H9 (cell line): ENCODE results near the gene TCEA3. TPM values are rescaled to one million over a fixed set of nuclear protein-coding genes. Genes with fewer than 3 reads are reported as not detected.

Experiments
- DNase-seq: peaks from one replicate; pipeline ENCODE4 v3.0.0-alpha.2; 2017
- H2AFZ ChIP-seq: one replicate; pipeline ENCODE4 v1.6.1; 2013; ENCODE audit warnings: mild to moderate bottlenecking, low read length, control low read depth, moderate library complexity
- H2AK5ac ChIP-seq: 2 replicates; pipeline ENCODE4 v1.6.1; 2013; ENCODE audit warnings: low read length, control low read depth, mixed read lengths; ENCODE audit not compliant: insufficient read length
- H2BK120ac ChIP-seq: one replicate; pipeline ENCODE4 v1.6.1; 2013; ENCODE audit warnings: low read depth, mild to moderate bottlenecking, low read length, control low read depth, inconsistent platforms; ENCODE audit not compliant: poor library complexity, severe bottlenecking
- H2BK12ac ChIP-seq: 2 replicates; pipeline ENCODE4 v1.6.1; 2013; ENCODE audit warnings: low read length, control low read depth, mixed read lengths, low read depth; ENCODE audit not compliant: insufficient read length
- H2BK15ac ChIP-seq: 2 replicates; pipeline ENCODE4 v1.6.1; 2013; ENCODE audit warnings: low read depth, low read length, control low read depth
- H2BK20ac ChIP-seq: one replicate; pipeline ENCODE4 v1.6.1; 2013; ENCODE audit warnings: low read depth, mild to moderate bottlenecking, low read length, control low read depth, inconsistent platforms; ENCODE audit not compliant: poor library complexity, severe bottlenecking
- H2BK5ac ChIP-seq: 2 replicates; pipeline ENCODE4 v1.6.1; 2013; ENCODE audit warnings: low read length, control low read depth, mixed read lengths; ENCODE audit not compliant: insufficient read length
- H3K14ac ChIP-seq: 2 replicates; pipeline ENCODE4 v1.6.1; 2013; ENCODE audit warnings: low read length, control low read depth; ENCODE audit not compliant: insufficient read depth
- H3K18ac ChIP-seq: 2 replicates; pipeline ENCODE4 v1.6.1; 2013; ENCODE audit warnings: low read depth, mild to moderate bottlenecking, mixed read lengths, low read length, control low read depth; ENCODE audit not compliant: insufficient read length
- H3K23ac ChIP-seq: 2 replicates; pipeline ENCODE4 v1.6.1; 2013; ENCODE audit warnings: low read length, control low read depth, mixed read lengths, low read depth; ENCODE audit not compliant: insufficient read length
- H3K23me2 ChIP-seq: 2 replicates; pipeline ENCODE4 v1.6.1; 2013; ENCODE audit warnings: low read depth, mild to moderate bottlenecking, mixed read lengths, low read length, control low read depth; ENCODE audit not compliant: insufficient read length, poor library complexity, severe bottlenecking
- H3K27ac ChIP-seq: 2 replicates; pipeline ENCODE4 v1.5.1; 2013; ENCODE audit warnings: low read length, control low read depth, mixed read lengths, low read depth; ENCODE audit not compliant: insufficient read length
- H3K27me3 ChIP-seq: 2 replicates; pipeline ENCODE4 v1.6.1; 2013; ENCODE audit warnings: low read length, control low read depth, inconsistent platforms; ENCODE audit not compliant: insufficient read depth
- H3K4ac ChIP-seq: 2 replicates; pipeline ENCODE4 v1.6.1; 2013; ENCODE audit warnings: low read depth, mild to moderate bottlenecking, control low read depth, inconsistent platforms, low read length, moderate library complexity
- H3K4me1 ChIP-seq: 2 replicates; pipeline ENCODE4 v1.6.1; 2013; ENCODE audit warnings: low read length, control low read depth, inconsistent platforms; ENCODE audit not compliant: insufficient read depth
- H3K4me2 ChIP-seq: 2 replicates; pipeline ENCODE4 v1.6.1; 2013; ENCODE audit warnings: low read length, control low read depth, mixed read lengths; ENCODE audit not compliant: insufficient read length, insufficient read depth
- H3K56ac ChIP-seq: 2 replicates; pipeline ENCODE4 v1.6.1; 2013; ENCODE audit warnings: low read depth, mild to moderate bottlenecking, mixed read lengths, low read length, control low read depth; ENCODE audit not compliant: insufficient read length
- H3K79me1 ChIP-seq: 2 replicates; pipeline ENCODE4 v1.6.1; 2013; ENCODE audit warnings: low read depth, mild to moderate bottlenecking, moderate library complexity, low read length, control low read depth, inconsistent platforms; ENCODE audit not compliant: insufficient read depth, poor library complexity, severe bottlenecking
- H3K79me2 ChIP-seq: 2 replicates; pipeline ENCODE4 v1.6.1; 2013; ENCODE audit warnings: low read length, control low read depth, inconsistent platforms; ENCODE audit not compliant: insufficient read depth
- H3K9ac ChIP-seq: 2 replicates; pipeline ENCODE4 v1.6.1; 2013; ENCODE audit warnings: low read length, control low read depth, mixed read lengths; ENCODE audit not compliant: insufficient read length; ENCODE audit errors: extremely low read depth
- H3K9me3 ChIP-seq: one replicate; pipeline ENCODE4 v1.6.1; 2013; ENCODE audit warnings: low read depth, low read length, inconsistent platforms; ENCODE audit not compliant: control insufficient read depth
- H3T11ph ChIP-seq: one replicate; pipeline ENCODE4 v1.6.1; 2013; ENCODE audit warnings: mild to moderate bottlenecking, low read length, control low read depth, inconsistent platforms
- H4K20me1 ChIP-seq: one replicate; pipeline ENCODE4 v1.6.1; 2013; ENCODE audit not compliant: control insufficient read depth, insufficient read length, insufficient read depth
- H4K5ac ChIP-seq: 2 replicates; pipeline ENCODE4 v1.6.1; 2013; ENCODE audit warnings: low read depth, mild to moderate bottlenecking, mixed read lengths, low read length, control low read depth; ENCODE audit not compliant: insufficient read length
- H4K8ac ChIP-seq: replicated peaks from 2 replicates; pipeline ENCODE4 v1.6.1; 2013; ENCODE audit warnings: low read length, control low read depth, mixed read lengths, low read depth; ENCODE audit not compliant: insufficient read length
- H4K91ac ChIP-seq: 2 replicates; pipeline ENCODE4 v1.6.1; 2013; ENCODE audit warnings: low read depth, mild to moderate bottlenecking, moderate library complexity, mixed read lengths, low read length, control low read depth; ENCODE audit not compliant: insufficient read length
- H3K27ac Mint-ChIP-seq, 3 experiments: 2 replicates in 2 of 3; 3 replicates in 1 of 3; pipeline ENCODE4 v1.8.0; 2020 to 2021; ENCODE audit warnings: mixed read lengths in 3 of 3, mild to moderate bottlenecking in 1 of 3, moderate library complexity in 1 of 3
- H3K27me3 Mint-ChIP-seq: 2 replicates; pipeline ENCODE4 v1.8.0; 2021; ENCODE audit warnings: low read depth, mild to moderate bottlenecking, moderate library complexity, mixed read lengths
- H3K36me3 Mint-ChIP-seq, 3 experiments: 2 replicates in 2 of 3; 3 replicates in 1 of 3; pipeline ENCODE4 v1.8.0; 2020 to 2021; ENCODE audit warnings: low read depth in 3 of 3, mixed read lengths in 3 of 3; ENCODE audit not compliant: insufficient read depth in 1 of 3
- H3K4me1 Mint-ChIP-seq, 2 experiments: 2 replicates each; pipeline ENCODE4 v1.8.0; 2020; ENCODE audit warnings: mixed read lengths in 2 of 2
- H3K4me3 Mint-ChIP-seq, 2 experiments: 2 replicates in 1 of 2; 3 replicates in 1 of 2; pipeline ENCODE4 v1.8.0; 2020 to 2021; ENCODE audit warnings: mild to moderate bottlenecking in 2 of 2, mixed read lengths in 2 of 2, moderate library complexity in 1 of 2
- H3K9me3 Mint-ChIP-seq, 2 experiments: 2 replicates in 1 of 2; 3 replicates in 1 of 2; pipeline ENCODE4 v1.8.0; 2020; ENCODE audit warnings: mild to moderate bottlenecking in 2 of 2, mixed read lengths in 2 of 2, moderate library complexity in 1 of 2
- WGBS: extraction: QIAGEN DNeasy Blood & Tissue Kit; methylation state at CpG from one replicate; pipeline ENCODE4 v1.1.7; 2013; ENCODE audit warnings: missing lambda C conversion rate, low lambda C conversion rate, mixed read lengths; ENCODE audit not compliant: insufficient read length; ENCODE audit errors: extremely low coverage; 5-methylcytosine and 5-hydroxymethylcytosine counted together
- total RNA-seq: library from RNA; stranded (reverse); gene quantifications from 2 replicates; pipeline ENCODE4 v1.2.1, GENCODE V29; 2021
- TF ChIP-seq, protein P1 (sequence below): fragments of 200-600 bp; sonication (generic); conservative IDR thresholded peaks from 3 replicates; pipeline ENCODE4 v1.8.0; 2021; ENCODE audit warnings: antibody characterized with exemption, mild to moderate bottlenecking

Gene TCEA3
- total RNA-seq, 1 experiment from 2014 or later = 0.37 TPM

GRCh38 chr1:23426828-23427227 is 2.3 kb upstream of the TCEA3 start:
- Histone ChIP-seq H2BK12ac (no peak overlapping the region), H4K8ac (no peak overlapping the region), H3T11ph (no peak overlapping the region), H3K4ac (no peak overlapping the region), H3K18ac (no peak overlapping the region), H2BK5ac (no peak overlapping the region), H3K4me2 (no peak overlapping the region), H3K23ac (no peak overlapping the region), H4K5ac (no peak overlapping the region), H2AFZ (no peak overlapping the region), H2BK15ac (no peak overlapping the region), H3K56ac (no peak overlapping the region), H3K79me1 (no peaks in the 10 kb centered on the region), H3K9me3 (no peaks in the 10 kb centered on the region), H2BK120ac (no peak overlapping the region), H4K20me1 (no peaks in the 10 kb centered on the region), H3K79me2 (no peaks in the 10 kb centered on the region), H2BK20ac (no peak overlapping the region), H4K91ac (no peak overlapping the region), H3K27ac (no peak overlapping the region), H2AK5ac (no peak overlapping the region), H3K23me2 (no peaks in the 10 kb centered on the region), H3K9ac (no peak overlapping the region), H3K14ac (no peak overlapping the region), H3K27me3 (peaks cover 41% of the 10 kb centered on the region), H3K4me1 (no peaks in the 10 kb centered on the region)
- DNase-seq = no peak
- H3K9me3 Mint-ChIP-seq = no peaks in the 10 kb centered on the region; a peak in 1 of 5 replicates
- H3K27me3 Mint-ChIP-seq = peaks cover 75% of the 10 kb centered on the region
- no peak overlapping the region for H3K4me3 Mint-ChIP-seq
- H3K4me1 Mint-ChIP-seq = peaks cover 7 to 13% of the 10 kb centered on the region in 2 experiments
- peaks cover 20 to 39% (median 31%) of the 10 kb centered on the region in 3 experiments for H3K36me3 Mint-ChIP-seq
- no peak overlapping the region for H3K27ac Mint-ChIP-seq
- TF ChIP-seq, protein P1, sequence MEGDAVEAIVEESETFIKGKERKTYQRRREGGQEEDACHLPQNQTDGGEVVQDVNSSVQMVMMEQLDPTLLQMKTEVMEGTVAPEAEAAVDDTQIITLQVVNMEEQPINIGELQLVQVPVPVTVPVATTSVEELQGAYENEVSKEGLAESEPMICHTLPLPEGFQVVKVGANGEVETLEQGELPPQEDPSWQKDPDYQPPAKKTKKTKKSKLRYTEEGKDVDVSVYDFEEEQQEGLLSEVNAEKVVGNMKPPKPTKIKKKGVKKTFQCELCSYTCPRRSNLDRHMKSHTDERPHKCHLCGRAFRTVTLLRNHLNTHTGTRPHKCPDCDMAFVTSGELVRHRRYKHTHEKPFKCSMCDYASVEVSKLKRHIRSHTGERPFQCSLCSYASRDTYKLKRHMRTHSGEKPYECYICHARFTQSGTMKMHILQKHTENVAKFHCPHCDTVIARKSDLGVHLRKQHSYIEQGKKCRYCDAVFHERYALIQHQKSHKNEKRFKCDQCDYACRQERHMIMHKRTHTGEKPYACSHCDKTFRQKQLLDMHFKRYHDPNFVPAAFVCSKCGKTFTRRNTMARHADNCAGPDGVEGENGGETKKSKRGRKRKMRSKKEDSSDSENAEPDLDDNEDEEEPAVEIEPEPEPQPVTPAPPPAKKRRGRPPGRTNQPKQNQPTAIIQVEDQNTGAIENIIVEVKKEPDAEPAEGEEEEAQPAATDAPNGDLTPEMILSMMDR = no peak
- WGBS = no CpG with 5 or more reads among the region's 2 CpGs
